HG02973 (cell line): ENCODE measurements around the gene BLOC1S3.
"Not testable (repeated sequence)": the region's sequence is repeated elsewhere in the genome, so short reads cannot be mapped to it uniquely, and the experiment has no call there.

ENCODE experiments used
- ATAC-seq: cut with Tn5 transposase; IDR thresholded peaks from one replicate; pipeline ENCODE4 v1.9.1; 2021; ENCODE audit warnings: moderate library complexity; ENCODE audit not compliant: unreplicated experiment

The BLOC1S3 gene

DNA sequence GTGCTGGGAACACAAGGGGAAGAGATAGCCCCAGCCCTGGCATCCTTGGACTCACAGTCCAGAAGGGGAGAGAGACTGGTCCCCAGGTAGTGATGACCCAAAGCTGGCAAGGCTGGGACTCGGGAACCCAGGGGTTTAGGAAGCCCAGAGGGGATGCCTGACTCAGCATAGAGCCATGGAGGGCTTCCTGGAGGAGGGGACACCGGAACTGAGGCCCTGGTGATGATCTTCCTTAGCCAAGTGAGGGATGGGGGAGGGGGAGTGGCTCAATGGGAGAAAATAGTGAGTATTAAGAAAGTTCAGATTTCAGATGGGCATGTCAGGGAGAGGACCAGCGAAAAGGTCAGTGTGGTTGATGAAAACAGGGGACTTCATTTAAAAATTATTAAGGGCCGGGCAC is 39.8 kb downstream of the BLOC1S3 start:
- ATAC-seq = no peak

DNA sequence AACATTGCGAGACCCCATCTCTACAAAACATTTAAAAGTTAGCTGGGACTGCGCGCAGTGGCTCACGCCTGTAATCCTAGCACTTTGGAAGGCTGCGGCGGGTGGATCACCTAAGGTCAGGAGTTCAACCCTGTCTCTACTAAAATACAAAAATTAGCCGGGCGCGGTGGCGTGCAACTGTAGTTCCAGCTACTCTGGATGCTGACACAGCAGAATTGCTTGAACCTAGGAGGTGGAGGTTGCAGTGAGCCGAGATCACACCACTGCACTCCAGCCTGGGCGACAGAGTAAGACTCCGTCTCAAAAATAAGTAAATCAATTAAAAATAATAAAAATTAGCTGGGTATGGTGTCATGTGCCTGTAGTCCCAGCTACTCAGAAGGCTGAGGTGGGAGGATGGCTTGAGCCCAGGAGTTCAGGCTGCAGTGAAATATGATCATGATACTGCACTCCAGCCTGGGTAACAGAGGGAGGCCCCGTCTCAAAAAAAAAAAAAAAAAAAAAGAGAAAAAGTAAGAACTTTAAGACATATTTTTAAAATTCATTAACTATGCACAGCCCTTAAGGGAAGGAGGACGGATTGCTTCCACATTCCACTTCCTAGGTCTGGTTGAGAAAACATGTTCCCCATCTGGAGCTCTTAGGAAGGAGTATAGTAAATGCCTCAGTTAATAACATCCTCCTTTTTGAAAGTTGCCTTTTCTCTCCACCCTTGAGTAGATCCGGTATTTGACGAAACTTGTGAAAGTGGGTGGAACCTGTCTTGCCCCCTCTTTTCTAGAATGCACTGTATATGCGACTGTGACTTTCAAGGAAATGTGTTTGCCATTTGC is 40.5 kb downstream of the BLOC1S3 start:
- no peak for ATAC-seq

DNA sequence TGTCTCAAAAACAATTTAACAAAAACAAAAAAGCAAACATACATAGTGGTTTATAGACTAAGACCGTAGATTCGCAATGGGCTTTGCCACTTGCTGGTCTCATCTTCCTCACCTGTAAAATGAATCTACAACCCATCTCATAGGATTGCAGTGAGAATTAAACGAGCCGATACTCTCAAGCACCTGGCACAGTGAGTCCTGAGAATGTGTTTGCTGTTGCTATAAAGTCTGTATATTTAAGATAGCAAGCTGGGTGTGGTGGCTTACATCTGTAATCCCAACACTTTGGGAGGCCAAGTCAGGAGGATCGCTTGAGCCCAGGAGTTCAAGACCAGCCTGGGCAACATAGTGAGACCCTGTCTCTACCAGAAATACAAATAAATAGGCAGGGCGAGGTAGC is 44.1 kb downstream of the BLOC1S3 start:
- ATAC-seq = no peak

DNA sequence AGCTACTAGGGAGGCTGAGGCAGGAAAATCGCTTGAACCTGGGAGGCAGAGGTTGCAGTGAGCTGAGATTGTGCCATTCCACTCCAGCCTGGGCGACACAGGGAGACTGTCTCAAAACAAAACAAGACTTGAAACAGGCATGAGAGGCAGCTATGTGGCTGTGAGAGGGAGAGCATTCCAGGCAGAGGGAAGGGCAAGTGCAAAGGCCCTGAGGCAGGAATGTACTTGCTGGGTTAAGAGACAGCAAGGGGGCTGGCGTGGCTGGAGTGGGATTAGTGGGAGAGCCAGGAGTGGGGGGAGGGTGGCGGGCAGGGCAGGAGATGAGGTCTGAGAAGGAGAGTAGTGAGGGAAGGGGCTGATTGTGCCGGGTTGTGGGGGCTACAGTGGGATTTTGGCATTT is 45.3 kb downstream of the BLOC1S3 start:
- no peak for ATAC-seq

DNA sequence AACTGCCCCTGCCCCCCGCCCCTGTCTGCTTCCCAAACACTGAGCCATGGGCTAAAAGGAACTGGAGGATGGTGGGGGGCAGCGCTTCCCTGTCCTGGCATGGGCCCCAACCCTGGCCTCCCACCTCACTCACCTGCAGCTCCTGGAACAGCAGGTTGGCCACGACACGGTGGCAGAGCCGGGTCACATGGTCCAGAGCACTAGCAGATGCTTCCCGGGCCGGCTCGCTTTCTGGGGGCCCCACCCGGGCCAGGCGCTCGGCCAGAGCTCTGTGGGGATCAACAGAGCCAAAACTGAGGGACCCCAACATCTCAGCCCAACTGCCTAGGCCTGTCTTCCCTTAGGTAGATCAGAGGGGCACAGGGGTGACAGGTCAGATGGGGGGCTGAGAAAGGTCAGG is 46.1 kb downstream of the BLOC1S3 start:
- ATAC-seq = no peak

DNA sequence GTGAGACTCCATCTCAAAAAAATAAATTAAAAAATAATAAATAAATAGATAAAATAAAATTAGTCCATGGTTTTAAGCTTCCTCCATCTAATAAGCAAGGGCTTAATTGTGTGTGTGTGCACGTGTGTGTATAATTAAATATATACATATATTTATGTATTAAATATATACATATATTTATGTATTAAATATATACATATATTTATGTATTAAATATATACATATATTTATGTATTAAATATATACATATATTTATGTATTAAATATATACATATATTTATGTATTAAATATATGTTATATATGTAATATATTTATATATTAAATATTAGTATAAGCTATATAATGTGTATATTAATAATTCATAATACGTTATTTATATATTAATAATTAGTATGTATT is 50.5 kb downstream of the BLOC1S3 start:
- ATAC-seq = not testable (repeated sequence)
